ENCODE measurements around the gene TEKT1.

- TF ChIP-seq KDM1A (IDR thresholded peaks at IDR 0.05; ENCODE audit: low read depth) (no peak), POLR2A (IDR thresholded peaks at IDR 0.05; ENCODE audit: low read length) (no peak), CTCF (IDR thresholded peaks at IDR 0.05) (no peak), CHD2 (IDR thresholded peaks at IDR 0.05; ENCODE audit: low read length, partially characterized antibody) (no peak), MAZ (IDR thresholded peaks at IDR 0.05; ENCODE audit: borderline replicate concordance, low read depth, low read length) (no peak)
These were observed 79.2 kb downstream of the TEKT1 start for GRCh38 chr17:6752068-6752909.

Measured in A549 (cell line).